Measurements from ENCODE around the gene KIF16B.
"Not testable (repeated sequence)": the region's sequence is repeated elsewhere in the genome, so short reads cannot be mapped to it uniquely, and the experiment has no call there.

KIF16B gene

DNA sequence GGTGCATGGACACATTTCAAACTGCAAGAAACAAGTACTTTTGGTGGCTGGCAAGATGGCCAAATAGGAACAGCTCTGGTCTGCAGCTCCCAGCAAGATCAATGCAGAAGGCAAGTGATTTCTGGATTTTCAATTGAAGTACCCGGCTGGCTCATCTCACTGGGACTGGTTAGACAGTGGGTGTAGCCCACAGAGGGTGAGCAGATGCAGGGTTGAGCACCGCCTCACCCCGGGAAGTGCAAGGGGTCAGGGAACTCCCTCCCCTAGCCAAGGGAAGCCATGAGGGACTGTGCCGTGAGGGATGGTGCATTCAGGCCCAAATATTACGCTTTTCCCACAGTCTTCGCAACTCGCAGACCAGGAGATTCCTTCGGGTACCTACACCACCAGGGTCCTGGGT lies 53.6 kb downstream of the KIF16B start:
- DNase-seq (ENCODE audit: low spot score) = not testable (repeated sequence)

- DNase-seq (ENCODE audit: low spot score) = no peak
These were observed 54.5 kb downstream of the KIF16B start for GRCh38 chr20:16518784-16519084.

DNA sequence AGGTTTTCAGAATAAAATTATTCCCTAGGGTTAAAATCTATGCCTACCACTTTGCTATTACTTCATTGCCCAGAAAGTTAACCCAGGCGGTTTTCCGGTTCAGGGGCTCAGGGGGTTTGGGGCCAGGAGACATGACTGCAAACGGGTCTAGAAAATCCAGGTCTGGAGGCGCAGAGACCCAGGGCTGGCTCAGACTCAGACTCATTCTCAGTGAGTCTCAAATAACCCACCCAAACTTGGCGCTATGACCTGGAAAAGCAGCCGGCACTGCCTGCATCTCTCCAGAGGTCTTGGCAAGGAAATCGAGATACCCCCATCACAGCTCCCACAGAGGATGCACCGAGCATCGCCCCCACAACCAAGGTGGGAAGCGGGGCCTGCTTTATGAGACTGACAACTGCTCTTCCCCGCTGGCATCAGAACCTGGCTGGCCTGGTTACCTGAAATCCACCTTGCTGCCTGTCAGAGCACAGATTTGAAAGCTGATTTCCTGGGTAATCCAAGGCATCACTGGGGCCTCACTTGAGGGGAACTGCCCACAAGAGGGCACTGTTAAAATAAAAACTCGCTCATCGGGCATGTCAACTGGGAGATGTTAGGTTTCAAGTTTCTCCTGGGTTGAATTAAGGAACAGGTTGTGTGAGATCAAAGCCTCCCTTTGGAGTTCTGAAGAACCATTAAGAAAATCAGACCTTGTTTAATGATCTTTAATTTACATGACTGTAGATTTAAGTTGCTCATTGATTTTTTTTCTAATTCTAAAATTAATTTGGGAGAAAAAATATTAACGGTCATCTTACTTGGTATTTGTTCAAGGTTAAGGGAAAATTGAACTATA lies 55.1 kb downstream of the KIF16B start:
- DNase-seq (ENCODE audit: low spot score) = peak; percentile 54

DNA sequence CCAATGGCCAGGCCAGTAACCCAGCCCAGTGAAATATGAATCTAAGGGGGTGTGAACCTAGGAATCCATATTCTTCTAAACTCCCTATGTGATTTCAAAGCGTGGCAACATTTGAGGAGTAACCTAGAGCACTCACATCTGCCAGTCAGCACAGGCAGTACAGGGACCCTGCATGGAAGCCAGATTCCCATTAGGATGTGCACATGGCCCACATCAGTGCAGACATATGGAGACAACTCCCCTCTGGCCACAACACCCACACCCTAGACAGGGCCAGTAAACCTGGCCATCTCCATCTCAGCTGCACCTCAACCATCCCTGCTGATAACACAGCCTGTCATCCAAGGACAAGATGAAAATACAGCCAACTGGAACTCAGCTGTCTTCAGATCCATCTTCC lies 56.5 kb downstream of the KIF16B start:
- DNase-seq (ENCODE audit: low spot score) = no peak

DNA sequence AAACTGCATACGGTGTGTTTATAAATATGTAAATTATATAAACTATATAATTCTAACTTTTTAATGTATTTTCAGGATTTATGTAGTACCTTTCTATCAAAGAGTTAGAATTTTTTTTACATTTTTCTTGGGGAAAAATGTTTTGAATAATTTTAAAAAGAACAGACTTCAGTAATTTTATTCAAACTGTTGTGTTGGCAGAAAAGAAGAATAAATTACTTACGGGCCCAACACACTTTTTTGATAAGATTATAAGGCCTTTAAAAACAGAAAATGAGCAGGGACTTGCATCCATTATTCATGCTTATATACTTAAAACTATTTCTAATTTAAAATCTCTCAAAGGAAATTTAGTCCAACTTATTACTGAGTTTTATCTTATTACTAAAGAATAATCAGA lies 58.2 kb downstream of the KIF16B start:
- DNase-seq (ENCODE audit: low spot score) = no peak

GRCh38 chr20:16514140-16514539 lies 59.1 kb downstream of the KIF16B start:
- no peak for DNase-seq (ENCODE audit: low spot score)

GRCh38 chr20:16505894-16506293 lies 67.4 kb downstream of the KIF16B start:
- DNase-seq (ENCODE audit: low spot score) = no peak

GRCh38 chr20:16501301-16501700 lies 71.9 kb downstream of the KIF16B start:
- no peak for DNase-seq (ENCODE audit: low spot score)

DNA sequence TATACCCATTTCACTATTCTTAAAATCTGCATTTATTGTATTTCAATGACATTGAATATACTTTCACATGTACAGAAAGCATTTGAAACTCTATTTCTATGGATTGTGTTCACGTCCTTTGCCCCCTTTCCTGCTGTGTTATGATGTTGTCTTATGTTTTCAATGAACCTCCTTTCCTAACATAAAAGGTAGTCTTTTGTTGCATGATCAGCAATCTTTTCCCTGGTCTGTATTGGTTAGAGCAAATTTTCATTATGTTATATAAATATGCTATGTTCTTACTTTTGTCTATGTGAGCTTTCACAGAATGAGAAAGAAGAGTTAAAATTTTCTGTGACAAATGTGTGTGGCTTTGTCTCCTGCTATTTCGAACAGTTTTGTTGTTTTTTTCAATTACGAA lies 73.1 kb downstream of the KIF16B start:
- no peak for DNase-seq (ENCODE audit: low spot score)

GRCh38 chr20:16498526-16499253 lies 74.6 kb downstream of the KIF16B start:
- DNase-seq (ENCODE audit: low spot score) = no peak

- DNase-seq (ENCODE audit: low spot score) = no peak
These were observed 75.4 kb downstream of the KIF16B start for GRCh38 chr20:16497896-16498295.

DNA sequence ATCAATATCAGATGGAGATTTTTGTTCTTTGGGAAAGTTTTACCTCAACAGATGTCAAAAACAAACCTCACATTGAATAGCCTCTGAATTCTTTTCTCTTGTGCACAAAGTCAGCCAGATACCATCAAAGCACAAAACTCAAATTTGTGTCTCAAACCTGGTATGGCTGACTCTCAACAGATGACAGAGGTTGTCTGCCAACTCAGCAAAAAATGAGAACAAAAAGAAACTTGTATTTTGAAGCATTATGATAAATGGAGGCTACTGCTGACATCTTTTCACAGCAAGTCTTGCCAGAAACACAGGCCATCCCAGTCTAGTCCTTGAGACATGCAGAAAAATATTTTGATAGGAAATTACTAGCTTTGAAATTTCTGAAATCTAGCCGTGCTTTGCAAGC lies 79.8 kb downstream of the KIF16B start:
- no peak for DNase-seq (ENCODE audit: low spot score)

- no peak for DNase-seq (ENCODE audit: low spot score)
These were observed 81.8 kb downstream of the KIF16B start for GRCh38 chr20:16491294-16491905.

GRCh38 chr20:16490696-16491095 lies 82.6 kb downstream of the KIF16B start:
- DNase-seq (ENCODE audit: low spot score) = no peak

DNA sequence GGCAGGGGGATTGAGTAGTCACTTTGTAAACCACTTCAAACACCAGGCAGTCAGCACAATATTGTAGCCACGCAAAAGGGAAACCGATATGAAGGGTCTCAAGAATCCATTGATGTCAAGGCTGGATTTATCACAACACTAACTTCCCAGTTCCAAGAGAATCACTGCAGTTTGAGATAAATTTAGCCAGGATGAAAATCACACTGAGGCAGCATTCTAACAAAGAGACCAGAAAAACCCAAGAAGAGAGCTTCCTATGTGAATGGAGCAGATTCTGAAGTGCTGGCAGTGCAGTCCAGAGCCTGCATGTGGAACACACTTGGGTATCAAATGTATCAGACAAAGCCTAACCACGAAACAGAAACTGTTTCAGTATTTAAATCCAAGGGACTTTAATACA lies 84.6 kb downstream of the KIF16B start:
- DNase-seq (ENCODE audit: low spot score) = no peak

GRCh38 chr20:16488086-16488485 lies 85.2 kb downstream of the KIF16B start:
- no peak for DNase-seq (ENCODE audit: low spot score)

DNA sequence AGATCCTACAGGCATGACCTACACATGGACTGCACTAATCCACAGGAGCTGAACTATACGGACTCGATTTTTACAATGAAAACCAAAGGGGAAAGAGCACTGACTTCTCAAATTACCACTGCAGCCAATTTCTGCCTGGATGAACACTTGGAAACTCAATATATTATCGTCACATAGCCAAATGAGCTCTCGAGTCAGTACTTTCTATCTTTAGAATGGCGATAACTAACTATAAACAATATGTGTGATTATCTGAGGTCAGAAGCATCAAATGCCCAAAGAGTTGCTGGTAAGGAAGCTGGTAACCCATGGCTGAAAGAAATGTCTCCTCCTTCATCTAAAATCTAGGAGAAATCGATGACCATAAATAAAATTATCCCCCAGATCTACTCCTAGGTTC lies 86.7 kb downstream of the KIF16B start:
- DNase-seq (ENCODE audit: low spot score) = no peak

DNA sequence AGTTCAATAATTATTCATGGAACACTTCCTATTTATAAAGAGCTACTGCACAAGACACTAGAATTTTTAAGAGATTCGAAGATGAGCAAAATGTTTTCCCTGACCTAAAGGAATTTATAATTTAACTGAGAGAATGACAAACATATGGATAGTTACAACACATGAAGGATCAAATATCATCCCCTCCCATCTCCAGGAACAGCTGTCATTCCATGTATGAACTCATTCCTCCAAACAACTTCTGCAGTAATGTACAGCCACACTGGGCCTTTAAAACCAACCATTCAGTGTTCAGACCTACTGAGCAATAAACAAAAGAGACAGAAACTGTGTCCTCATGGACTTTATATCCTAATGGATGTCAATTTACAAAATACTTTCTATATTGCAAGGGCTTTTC lies 87.8 kb downstream of the KIF16B start:
- no peak for DNase-seq (ENCODE audit: low spot score)

GRCh38 chr20:16483024-16483423 lies 90.2 kb downstream of the KIF16B start:
- no peak for DNase-seq (ENCODE audit: low spot score)

GRCh38 chr20:16481977-16482376 lies 91.3 kb downstream of the KIF16B start:
- DNase-seq (ENCODE audit: low spot score) = no peak

- no peak for DNase-seq (ENCODE audit: low spot score)
These were observed 93.6 kb downstream of the KIF16B start for GRCh38 chr20:16479666-16480065.

GRCh38 chr20:16477632-16478031 lies 95.6 kb downstream of the KIF16B start:
- DNase-seq (ENCODE audit: low spot score) = no peak

DNA sequence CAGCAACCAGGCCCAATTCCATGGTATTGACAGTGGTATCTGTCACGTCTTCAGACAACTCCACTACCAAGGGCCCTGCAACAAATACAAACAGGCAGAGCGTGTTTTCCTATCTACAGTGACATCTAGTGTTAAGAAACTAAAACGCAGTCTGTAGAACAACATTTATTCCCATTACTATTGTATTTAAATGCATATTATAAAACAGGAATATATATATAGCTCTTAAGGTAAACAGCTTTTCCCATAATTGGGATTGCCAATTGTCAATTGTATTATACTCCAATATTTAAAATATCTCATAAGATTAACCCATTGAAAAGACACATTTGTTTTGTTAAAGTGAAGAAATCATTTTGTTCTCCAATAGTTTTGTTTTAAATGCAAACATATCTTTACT lies 97.2 kb downstream of the KIF16B start:
- peak; percentile 65 for DNase-seq (ENCODE audit: low spot score)
